Neural progenitor cell (in vitro differentiated cells): ENCODE data around the gene BCAS1.

ENCODE experiments used
- CTCF ChIP-seq: fragments of 200-600 bp; sonication (generic); IDR thresholded peaks from 2 replicates; pipeline ENCODE4 v1.5.1; 2017; ENCODE audit warnings: antibody characterized with exemption, mild to moderate bottlenecking
- EZH2 ChIP-seq: fragments of 200-600 bp; sonication (generic); IDR thresholded peaks from 2 replicates; pipeline ENCODE4 v1.6.1; 2017; ENCODE audit warnings: antibody characterized with exemption, mild to moderate bottlenecking, moderate library complexity
- EZH2phosphoT487 ChIP-seq: fragments of 200-600 bp; sonication (generic); IDR thresholded peaks from 2 replicates; pipeline ENCODE4 v1.6.1; 2017; ENCODE audit warnings: antibody characterized with exemption

- TF ChIP-seq CTCF: no peak
- TF ChIP-seq EZH2phosphoT487: no peak
- TF ChIP-seq EZH2: no peak
Observed at GRCh38 chr20:53940907-53941545, 129.4 kb downstream of the BCAS1 start.
